Duodenal mucosa (tissue), 2 donors: ENCODE results near the gene SAMHD1.
A peak's percentile ranks its signal among the peaks of the same experiment; 100 is the strongest.
"Not testable (repeated sequence)": the region's sequence is repeated elsewhere in the genome, so short reads cannot be mapped to it uniquely, and the experiment has no call there.

ENCODE experiments used
- H3K27ac ChIP-seq: one replicate; pipeline ENCODE4 v1.7.0; 2013; ENCODE audit warnings: low read depth, low read length
- H3K27me3 ChIP-seq, 2 donors: one replicate each; pipeline ENCODE4 v1.7.0; 2013; ENCODE audit warnings: low read length in 2 of 2, control low read depth in 1 of 2; ENCODE audit not compliant: insufficient read depth in 2 of 2, control insufficient read depth in 1 of 2
- H3K36me3 ChIP-seq, 2 donors: one replicate each; pipeline ENCODE4 v1.7.0; 2013; ENCODE audit warnings: low read length in 2 of 2, control low read depth in 1 of 2; ENCODE audit not compliant: insufficient read depth in 2 of 2, control insufficient read depth in 1 of 2
- H3K4me1 ChIP-seq, 2 donors: one replicate each; pipeline ENCODE4 v1.7.0; 2013; ENCODE audit warnings: low read length in 2 of 2, control low read depth in 1 of 2; ENCODE audit not compliant: insufficient read depth in 2 of 2, control insufficient read depth in 1 of 2
- H3K4me3 ChIP-seq, 2 donors: one replicate each; pipeline ENCODE4 v1.7.0; 2013; ENCODE audit warnings: low read length in 2 of 2, low read depth in 1 of 2
- H3K9ac ChIP-seq, 2 donors: one replicate each; pipeline ENCODE4 v1.7.0; 2013; ENCODE audit warnings: low read length in 2 of 2, low read depth in 1 of 2
- H3K9me3 ChIP-seq, 2 donors: one replicate each; pipeline ENCODE4 v1.7.0; 2013; ENCODE audit warnings: low read length in 2 of 2, control low read depth in 1 of 2; ENCODE audit not compliant: control insufficient read depth in 1 of 2

Gene SAMHD1

DNA sequence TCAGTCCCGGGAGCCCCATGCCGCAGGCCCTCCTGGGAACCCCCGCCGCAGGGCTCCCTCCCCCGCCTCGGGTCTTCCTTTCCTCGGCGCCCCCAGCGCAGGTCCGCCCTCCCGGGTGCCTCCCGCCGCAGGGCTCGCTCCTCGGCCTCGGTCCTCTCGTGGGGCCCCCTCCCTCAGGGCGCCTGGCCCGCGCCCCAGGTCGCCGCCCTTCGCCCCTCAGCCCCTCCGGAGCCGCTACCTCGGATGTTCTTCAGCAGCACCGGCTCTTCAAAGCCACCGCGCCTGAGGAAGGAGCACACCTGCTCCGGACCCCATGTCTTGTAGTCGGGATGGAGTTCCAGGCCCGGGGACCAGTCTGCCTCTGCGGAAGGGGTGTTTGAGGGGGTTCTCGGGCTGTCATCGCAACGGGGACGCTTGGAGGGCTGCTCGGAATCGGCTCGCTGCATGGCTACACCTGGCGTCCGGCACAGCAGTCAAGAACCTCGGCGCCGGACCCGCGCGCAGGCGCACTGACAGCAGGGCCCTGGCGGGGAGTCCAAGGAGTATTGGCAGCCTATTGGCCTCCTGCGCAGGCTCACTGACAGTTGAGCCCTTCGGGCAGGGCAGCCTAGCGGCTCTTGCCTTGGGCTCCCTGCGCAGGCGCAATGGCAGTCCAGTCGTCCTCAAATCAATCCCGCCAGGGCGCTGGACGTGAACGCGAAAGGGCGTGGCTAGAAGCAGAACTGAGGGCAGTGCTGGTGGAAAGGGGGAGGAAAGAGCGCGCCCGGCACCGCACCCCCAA lies at the start of gene SAMHD1:
Gene SAMHD1 (minus strand): TSS at position 511 of the 781 bp plus-strand sequence. CDS start 65 bp downstream, at position 446.
- no peaks in the 10 kb centered on the region for H3K9me3 ChIP-seq
- H3K4me1 ChIP-seq = peaks cover 34 to 39% of the 10 kb centered on the region in 2 donors

DNA sequence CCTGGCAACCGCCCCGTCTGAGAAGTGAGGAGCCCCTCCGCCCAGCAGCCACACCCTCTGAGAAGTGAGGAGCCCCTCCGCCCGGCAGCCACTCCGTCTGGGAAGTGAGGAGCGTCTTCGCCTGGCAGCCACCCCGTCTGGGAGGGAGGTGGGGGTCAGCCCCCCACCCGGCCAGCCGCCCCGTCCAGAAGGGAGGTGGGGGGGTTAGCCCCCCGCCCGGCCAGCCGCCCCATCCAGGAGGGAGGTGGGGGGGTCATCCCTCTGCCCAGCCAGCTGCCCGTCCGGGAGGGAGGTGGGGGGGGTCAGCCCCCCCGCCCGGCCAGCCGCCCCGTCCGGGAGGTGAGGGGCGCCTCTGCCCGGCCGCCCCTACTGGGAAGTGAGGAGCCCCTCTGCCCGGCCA lies 48.7 kb upstream of the SAMHD1 start:
- H3K27me3 ChIP-seq, H3K27ac ChIP-seq, H3K4me1 ChIP-seq, H3K4me3 ChIP-seq, H3K9ac ChIP-seq, H3K9me3 ChIP-seq: not testable (repeated sequence)
- H3K36me3 ChIP-seq = peaks cover 0 to 11% of the 10 kb centered on the region in 2 donors

More for the DNA sequence above, at the start of gene SAMHD1:
- no peaks in the 10 kb centered on the region for H3K27me3 ChIP-seq
- H3K4me3 ChIP-seq = peak within 1 kb of the TSS; percentile 88 to 90
- H3K36me3 ChIP-seq = no peaks in the 10 kb centered on the region
- H3K9ac ChIP-seq = peak within 1 kb of the TSS; percentile 71 to 84
- H3K27ac ChIP-seq = peak within 1 kb of the TSS; percentile 80

DNA sequence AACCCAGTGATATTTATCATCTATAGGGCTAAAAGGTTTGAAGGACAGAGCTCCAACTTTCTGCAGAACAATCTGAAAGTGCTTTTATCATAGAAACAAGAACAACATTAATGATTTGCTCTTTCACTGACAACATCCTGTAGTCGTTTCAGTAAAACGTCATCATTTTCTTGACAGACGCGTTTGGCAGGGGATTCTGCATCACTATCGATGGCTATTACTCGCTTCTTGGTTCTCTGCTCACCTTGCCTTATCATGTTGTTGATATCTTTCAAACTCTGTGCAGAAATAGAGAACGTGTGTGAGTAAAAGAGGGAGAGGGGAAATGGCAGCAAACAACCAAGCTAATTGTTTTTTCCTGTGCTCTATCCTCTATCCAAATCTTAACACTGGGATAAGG lies 47.1 kb upstream of the SAMHD1 start:
- H3K9me3 ChIP-seq = no peaks in the 10 kb centered on the region
- H3K27me3 ChIP-seq = no peaks in the 10 kb centered on the region
- no peaks in the 10 kb centered on the region for H3K4me1 ChIP-seq
- no peak overlapping the region for H3K27ac ChIP-seq
- H3K36me3 ChIP-seq = peaks cover 0 to 11% of the 10 kb centered on the region in 2 donors
- no peak overlapping the region for H3K9ac ChIP-seq
- H3K4me3 ChIP-seq = no peak overlapping the region

DNA sequence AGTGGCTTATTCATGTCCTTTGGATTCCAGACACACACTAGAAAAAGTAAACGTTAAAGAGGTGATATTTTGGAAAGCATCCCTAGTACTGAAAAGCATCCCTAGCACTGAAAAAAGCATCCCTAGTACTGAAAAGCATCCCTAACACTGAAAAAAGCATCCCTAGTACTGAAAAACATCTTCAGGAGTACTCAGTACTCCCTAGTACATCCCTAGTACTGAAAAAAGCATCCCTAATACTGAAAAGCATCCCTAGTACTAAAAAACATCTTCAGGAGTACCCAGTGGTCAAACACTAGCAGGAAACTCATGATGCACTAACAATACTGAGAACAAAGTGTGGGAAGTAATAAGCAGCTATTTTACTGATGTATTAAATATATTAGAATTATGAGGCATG lies 45.6 kb upstream of the SAMHD1 start:
- H3K9ac ChIP-seq = no peak overlapping the region
- peaks cover 0 to 4% of the 10 kb centered on the region in 2 donors for H3K36me3 ChIP-seq
- peaks cover 0 to 5% of the 10 kb centered on the region in 2 donors for H3K9me3 ChIP-seq
- no peaks in the 10 kb centered on the region for H3K4me1 ChIP-seq
- no peak overlapping the region for H3K27ac ChIP-seq
- no peak overlapping the region for H3K4me3 ChIP-seq
- H3K27me3 ChIP-seq = no peaks in the 10 kb centered on the region

DNA sequence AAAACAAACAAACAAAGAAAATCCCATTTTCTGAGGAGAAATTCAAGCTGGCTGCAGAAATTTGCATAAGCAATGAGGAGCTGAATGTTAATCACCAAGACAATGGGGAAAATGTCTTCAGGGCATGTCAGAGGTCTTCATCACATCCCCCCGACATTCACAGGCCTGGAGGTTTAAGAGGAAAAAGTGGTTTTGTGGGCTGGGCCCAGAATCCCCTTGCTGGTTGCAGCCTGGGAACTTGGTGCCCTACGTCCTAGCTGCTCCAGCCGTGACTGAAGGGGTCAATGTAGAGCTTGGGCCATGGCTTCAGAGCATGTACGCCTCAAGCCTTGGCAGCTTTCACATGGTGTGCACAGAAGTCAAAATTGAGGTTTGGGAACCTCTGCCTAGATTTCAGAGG lies 42.7 kb upstream of the SAMHD1 start:
- H3K27me3 ChIP-seq, H3K4me3 ChIP-seq, H3K4me1 ChIP-seq, H3K36me3 ChIP-seq, H3K9me3 ChIP-seq, H3K9ac ChIP-seq, H3K27ac ChIP-seq: not testable (repeated sequence)

DNA sequence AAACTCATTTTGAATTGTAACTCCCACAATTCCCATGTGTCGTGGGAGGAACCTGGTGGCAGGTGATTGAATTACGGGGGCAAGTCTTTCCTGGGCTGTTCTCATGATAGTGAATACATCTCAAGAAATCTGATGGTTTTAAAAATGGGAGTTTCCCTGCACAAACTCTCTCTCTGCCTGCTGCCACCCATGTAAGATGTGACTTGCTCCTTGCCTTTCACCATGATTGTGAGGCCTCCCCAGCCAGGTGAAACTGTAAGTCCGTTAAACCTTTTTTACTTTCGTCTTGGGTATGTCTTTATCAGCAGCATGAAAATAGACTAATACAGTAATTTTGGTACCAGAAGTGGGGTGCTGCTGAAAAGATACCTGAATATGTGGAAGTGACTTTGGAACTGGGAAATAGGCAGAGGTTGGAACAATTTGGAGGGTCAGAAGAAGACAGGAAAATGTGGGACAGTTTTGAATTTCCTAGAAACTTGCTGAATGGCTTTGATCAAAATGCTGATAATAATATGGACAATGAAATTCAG lies 41.4 kb upstream of the SAMHD1 start:
- Histone ChIP-seq H3K36me3 (no peaks in the 10 kb centered on the region), H3K9ac (no peak overlapping the region), H3K27me3 (no peaks in the 10 kb centered on the region), H3K4me1 (no peaks in the 10 kb centered on the region), H3K4me3 (no peak overlapping the region), H3K27ac (no peak overlapping the region), H3K9me3 (peaks cover 0 to 5% of the 10 kb centered on the region in 2 donors)

DNA sequence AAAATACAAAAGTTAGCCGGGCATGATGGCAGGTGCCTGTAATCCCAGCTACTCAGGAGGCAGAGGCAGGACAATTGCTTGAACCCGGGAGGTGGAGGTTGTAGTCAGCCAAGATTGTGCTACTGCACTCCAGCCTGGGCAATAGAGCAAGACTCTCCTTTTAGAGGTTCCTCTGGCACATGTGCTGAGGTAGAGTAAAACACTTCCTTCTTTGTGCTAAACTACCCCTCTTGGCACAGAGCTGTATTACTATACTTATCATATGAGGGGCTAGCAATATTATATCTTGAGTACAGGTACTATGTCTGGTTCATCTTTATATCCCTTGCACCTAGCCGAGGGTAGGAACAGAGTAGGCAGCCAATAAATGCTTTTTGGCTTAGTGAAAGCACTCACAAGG lies 40.2 kb upstream of the SAMHD1 start:
- H3K9ac ChIP-seq = no peak overlapping the region
- H3K36me3 ChIP-seq = no peaks in the 10 kb centered on the region
- H3K4me1 ChIP-seq = no peaks in the 10 kb centered on the region
- H3K27me3 ChIP-seq = no peaks in the 10 kb centered on the region
- H3K4me3 ChIP-seq = no peak overlapping the region
- H3K27ac ChIP-seq = no peak overlapping the region
- peaks cover 0 to 5% of the 10 kb centered on the region in 2 donors for H3K9me3 ChIP-seq

DNA sequence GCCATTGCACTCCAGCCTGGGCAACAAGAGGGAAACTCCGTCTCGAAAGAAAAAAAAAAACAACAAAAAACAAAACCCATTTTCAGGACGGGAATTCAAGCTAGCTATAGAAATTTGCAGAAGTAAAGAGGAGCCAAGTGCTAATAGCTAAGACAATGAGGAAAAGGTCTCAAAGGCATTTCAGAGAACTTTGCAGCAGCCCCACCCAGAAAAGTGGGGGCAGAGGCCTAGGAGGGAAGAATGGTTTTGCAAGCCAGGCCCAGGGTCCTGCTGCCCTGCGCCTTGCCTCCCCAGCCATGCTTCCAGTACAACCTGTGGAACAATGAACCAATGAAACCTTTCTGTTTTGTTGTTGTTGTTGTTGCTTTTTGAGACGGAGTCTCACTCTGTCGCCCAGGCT lies 38.3 kb upstream of the SAMHD1 start:
- no peak overlapping the region for H3K27ac ChIP-seq
- no peaks in the 10 kb centered on the region for H3K27me3 ChIP-seq
- peaks cover 0 to 5% of the 10 kb centered on the region in 2 donors for H3K9me3 ChIP-seq
- H3K4me3 ChIP-seq = no peak overlapping the region
- no peaks in the 10 kb centered on the region for H3K4me1 ChIP-seq
- no peak overlapping the region for H3K9ac ChIP-seq
- H3K36me3 ChIP-seq = no peaks in the 10 kb centered on the region

DNA sequence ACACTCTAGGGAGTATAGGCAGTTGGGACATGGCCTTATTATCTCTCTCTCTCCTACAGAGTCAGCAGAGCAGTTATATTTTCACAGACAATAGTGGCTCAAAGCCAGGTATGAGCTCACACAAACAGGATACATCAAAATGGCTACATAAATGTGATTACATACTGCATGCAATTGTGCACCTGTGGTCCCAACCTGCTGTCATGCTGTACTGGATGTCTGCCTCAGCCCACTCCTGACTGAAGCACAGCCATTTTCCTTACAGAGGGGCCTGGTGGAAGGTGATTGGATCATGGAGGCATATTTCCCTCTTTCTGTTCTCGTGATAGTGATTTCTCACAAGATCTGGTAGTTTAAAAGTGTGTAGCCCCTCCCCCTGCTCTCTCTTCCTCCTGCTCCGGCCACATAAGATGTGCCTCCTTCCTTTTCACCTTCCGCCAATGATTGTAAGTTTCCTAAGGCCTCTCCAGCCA lies 37.0 kb upstream of the SAMHD1 start:
- Histone ChIP-seq H3K9me3 (peaks cover 0 to 5% of the 10 kb centered on the region in 2 donors), H3K4me1 (no peaks in the 10 kb centered on the region), H3K27ac (no peak overlapping the region), H3K27me3 (no peaks in the 10 kb centered on the region), H3K4me3 (no peak overlapping the region), H3K9ac (no peak overlapping the region), H3K36me3 (no peaks in the 10 kb centered on the region)

DNA sequence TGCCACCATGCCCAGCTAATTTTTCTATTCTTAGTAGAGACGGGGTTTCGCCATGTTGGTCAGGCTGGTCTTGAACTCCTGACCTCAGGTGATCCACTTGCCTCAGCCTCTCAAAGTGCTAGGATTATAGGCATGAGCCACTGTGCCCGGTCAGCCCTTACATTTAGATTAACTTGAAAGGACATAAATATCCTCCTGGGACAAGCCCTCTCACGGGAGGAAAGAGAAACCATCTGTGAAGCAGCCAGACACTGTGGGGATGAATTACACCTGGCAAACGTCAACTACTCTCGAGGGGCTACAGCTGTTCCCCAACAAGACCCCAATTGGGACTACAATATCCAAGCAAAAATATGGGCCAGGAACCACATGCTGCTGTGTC lies 32.7 kb upstream of the SAMHD1 start:
- Histone ChIP-seq H3K27me3 (no peaks in the 10 kb centered on the region), H3K4me1 (no peaks in the 10 kb centered on the region), H3K27ac (no peak overlapping the region), H3K36me3 (no peaks in the 10 kb centered on the region), H3K9ac (no peak overlapping the region), H3K4me3 (no peak overlapping the region), H3K9me3 (no peaks in the 10 kb centered on the region)
